HCT116 (cell line): ENCODE results near the gene MOG. TPM values are rescaled to one million over a fixed set of nuclear protein-coding genes. Genes with fewer than 3 reads are reported as not detected.
"Not testable (repeated sequence)": the region's sequence is repeated elsewhere in the genome, so short reads cannot be mapped to it uniquely, and the experiment has no call there.

Source experiments
- ATAC-seq: fragments of 200-7000 bp; cut with Tn5 transposase; 2 replicates; pipeline ENCODE4 v1.9.1; 2020; ENCODE audit warnings: mild to moderate bottlenecking, moderate library complexity
- BruUV-seq: library from RNA; stranded (reverse); fragments of 400-500 nt; replicated peaks from 2 replicates; lab custom pipeline; 2021; lab: Mats Ljungman, UMichigan
- CTCF ChIA-PET: fragments of 300-600 bp; sonication (Branson Sonifier 250); formaldehyde crosslinking; loops from one replicate; lab custom pipeline; 2021; ENCODE audit warnings: antibody characterized with exemption; lab: Charles Lee
- POLR2A ChIA-PET: fragments of 300-600, 350-600 bp; sonication (Branson Sonifier 250); formaldehyde crosslinking; loops from one replicate; lab custom pipeline; 2021; ENCODE audit warnings: antibody characterized with exemption; lab: Charles Lee
- RAD21 ChIA-PET, 2 experiments: fragments of 300-600 bp; sonication (Branson Sonifier 250); formaldehyde crosslinking; loops; one replicate each; lab custom pipeline; 2023; ENCODE audit warnings: low total read pairs in 2 of 2; ENCODE audit not compliant: uncharacterized antibody in 2 of 2, unreplicated experiment in 2 of 2, low non-redundant PET in 1 of 2; lab: Charles Lee
- DNase-seq: peaks from one replicate; pipeline ENCODE4 v3.0.0-alpha.2; 2010; ENCODE audit warnings: low read depth, low spot score
- H2AFZ ChIP-seq: fragments of 200-600 bp; shearing (Covaris generic), sonication (generic); 2 replicates; pipeline ENCODE4 v1.6.1; 2017; ENCODE audit warnings: low read depth, mixed run types, mixed read lengths, antibody characterized with exemption, low read length; ENCODE audit not compliant: poor library complexity, severe bottlenecking
- H3K27ac ChIP-seq: 2 replicates; pipeline ENCODE4 v1.5.1; 2012; ENCODE audit warnings: low read depth, low read length
- H3K27me3 ChIP-seq: fragments of 200-600 bp; sonication (generic); 2 replicates; pipeline ENCODE4 v1.6.1; 2016; ENCODE audit warnings: mixed run types, low read length, mixed read lengths; ENCODE audit not compliant: insufficient read depth
- H3K36me3 ChIP-seq, 2 experiments: fragments of 200-500 bp in 1 of 2; fragments of 200-600 bp in 1 of 2; sonication (Bioruptor generic) in 1 of 2; sonication (generic) in 1 of 2; 2 replicates each; pipeline versions ENCODE4 v1.5.1 to v1.6.1; 2014 to 2016; ENCODE audit warnings: low read length in 2 of 2, inconsistent platforms in 1 of 2, mixed read lengths in 1 of 2, mixed run types in 1 of 2; ENCODE audit not compliant: insufficient read depth in 2 of 2, control insufficient read depth in 1 of 2
- H3K4me1 ChIP-seq, 2 experiments: fragments of 200-600 bp in 1 of 2; sonication (generic) in 1 of 2; 2 replicates each; pipeline versions ENCODE4 v1.5.1 to v1.6.1; 2012 to 2017; ENCODE audit warnings: low read length in 2 of 2, inconsistent platforms in 1 of 2, mild to moderate bottlenecking in 1 of 2, mixed read lengths in 1 of 2, mixed run types in 1 of 2, moderate library complexity in 1 of 2; ENCODE audit not compliant: insufficient read depth in 2 of 2, control insufficient read depth in 1 of 2
- H3K4me2 ChIP-seq: fragments of 200-600 bp; sonication (generic); 2 replicates; pipeline ENCODE4 v1.6.1; 2017; ENCODE audit warnings: mixed run types, low read length, mixed read lengths
- H3K4me3 ChIP-seq, 2 experiments: fragments of 200-600 bp in 1 of 2; sonication (generic) in 1 of 2; replicated peaks in 1 of 2; 2 replicates each; pipeline ENCODE4 v1.5.1; 2011 to 2016; ENCODE audit warnings: low read length in 2 of 2, control low read depth in 1 of 2, low read depth in 1 of 2, mild to moderate bottlenecking in 1 of 2, mixed read lengths in 1 of 2, mixed run types in 1 of 2
- H3K79me2 ChIP-seq: fragments of 200-600 bp; sonication (generic); 2 replicates; pipeline ENCODE4 v1.6.1; 2017; ENCODE audit warnings: mild to moderate bottlenecking, mixed run types, low read length, moderate library complexity, mixed read lengths; ENCODE audit not compliant: insufficient read depth
- H3K9ac ChIP-seq: fragments of 200-600 bp; sonication (generic); 2 replicates; pipeline ENCODE4 v1.6.1; 2016; ENCODE audit warnings: low read length, mixed read lengths
- H3K9me2 ChIP-seq: fragments of 200-600 bp; sonication (generic), shearing (Covaris generic); 2 replicates; pipeline ENCODE4 v1.6.1; 2017; ENCODE audit warnings: mixed run types, mild to moderate bottlenecking, moderate library complexity; ENCODE audit not compliant: insufficient read depth
- H3K9me3 ChIP-seq, 2 experiments: fragments of 200-500 bp in 1 of 2; fragments of 200-600 bp in 1 of 2; sonication (Bioruptor generic) in 1 of 2; sonication (generic) in 1 of 2; 2 replicates each; pipeline ENCODE4 v1.6.1; 2014 to 2017; ENCODE audit warnings: low read length in 2 of 2, mixed read lengths in 2 of 2, inconsistent platforms in 1 of 2, low read depth in 1 of 2, mild to moderate bottlenecking in 1 of 2, mixed run types in 1 of 2, moderate library complexity in 1 of 2; ENCODE audit not compliant: control insufficient read depth in 1 of 2, insufficient read depth in 1 of 2
- H4K20me1 ChIP-seq: fragments of 200-600 bp; sonication (generic), shearing (Covaris generic); 2 replicates; pipeline ENCODE4 v1.6.1; 2017; ENCODE audit warnings: mixed run types, mild to moderate bottlenecking, moderate library complexity; ENCODE audit not compliant: insufficient read depth
- CBX3 ChIP-seq: IDR thresholded peaks from 2 replicates; pipeline ENCODE4 v1.6.1; 2012; ENCODE audit warnings: low read depth
- CEBPB ChIP-seq: IDR thresholded peaks from 2 replicates; pipeline ENCODE4 v1.6.1; 2012; ENCODE audit warnings: low read depth
- EGR1 ChIP-seq: IDR thresholded peaks from 2 replicates; pipeline ENCODE4 v1.6.1; 2012; ENCODE audit warnings: low read depth
- ELF1 ChIP-seq: IDR thresholded peaks from 2 replicates; pipeline ENCODE4 v1.6.1; 2012; ENCODE audit warnings: low read depth, borderline replicate concordance
- EZH2 ChIP-seq: fragments of 200-600 bp; sonication (generic); IDR thresholded peaks from 2 replicates; pipeline ENCODE4 v1.6.1; 2017; ENCODE audit warnings: antibody characterized with exemption, mixed run types
- EZH2phosphoT487 ChIP-seq: fragments of 200-600 bp; IDR thresholded peaks from 2 replicates; pipeline ENCODE4 v1.6.1; 2018; ENCODE audit warnings: antibody characterized with exemption, borderline replicate concordance
- FOSL1 ChIP-seq: IDR thresholded peaks from 2 replicates; pipeline ENCODE4 v1.6.1; 2012; ENCODE audit warnings: low read depth
- JUND ChIP-seq: IDR thresholded peaks from 2 replicates; pipeline ENCODE4 v1.6.1; 2012
- POLR2A ChIP-seq: IDR thresholded peaks from 2 replicates; pipeline ENCODE4 v1.7.0; 2011; ENCODE audit warnings: borderline replicate concordance; ENCODE audit not compliant: insufficient read depth, insufficient read length; ENCODE audit errors: extremely low read depth
- SIN3A ChIP-seq: IDR thresholded peaks from 2 replicates; pipeline ENCODE4 v1.6.1; 2012; ENCODE audit warnings: low read depth
- YY1 ChIP-seq: IDR thresholded peaks from 2 replicates; pipeline ENCODE4 v1.6.1; 2011; ENCODE audit warnings: low read length, low read depth, moderate library complexity, mild to moderate bottlenecking; ENCODE audit not compliant: insufficient replicate concordance; ENCODE audit errors: extremely low read depth
- ZFX ChIP-seq: fragments of 450-650 bp; IDR thresholded peaks from 2 replicates; pipeline ENCODE4 v1.6.1; 2017
- ZNF274 ChIP-seq: fragments of 200-500 bp; sonication (Bioruptor generic); IDR thresholded peaks from 2 replicates; pipeline ENCODE4 v1.6.1; 2014; ENCODE audit warnings: mild to moderate bottlenecking, low read depth, low read length, inconsistent platforms
- intact Hi-C: fragments of 100-400 bp; cut with micrococcal nuclease; formaldehyde crosslinking; loops from 2 replicates; pipeline ENCODE4 v1.10.0; 2022
- total RNA-seq: library from RNA; stranded (reverse); gene quantifications from one replicate; pipeline ENCODE4 v1.2.1, GENCODE V29; 2021; ENCODE audit not compliant: unreplicated experiment
- TF ChIP-seq, protein P1 (sequence below): IDR thresholded peaks from 2 replicates; pipeline ENCODE4 v1.6.1; 2012
- TF ChIP-seq, protein P2 (sequence below), 3 experiments: fragments of 200-600 bp in 1 of 3; sonication (generic) in 1 of 3; IDR thresholded peaks in 2 of 3; conservative IDR thresholded peaks in 1 of 3; 2 replicates each; pipeline ENCODE4 v1.5.1; 2012 to 2017; ENCODE audit warnings: low read depth in 2 of 3, low read length in 2 of 3, antibody characterized with exemption in 1 of 3, borderline replicate concordance in 1 of 3, control low read depth in 1 of 3, mild to moderate bottlenecking in 1 of 3, mixed read lengths in 1 of 3, mixed run types in 1 of 3, moderate library complexity in 1 of 3; ENCODE audit not compliant: insufficient read depth in 1 of 3

MOG gene
- total RNA-seq, 1 experiment from 2014 or later, result not detected

DNA sequence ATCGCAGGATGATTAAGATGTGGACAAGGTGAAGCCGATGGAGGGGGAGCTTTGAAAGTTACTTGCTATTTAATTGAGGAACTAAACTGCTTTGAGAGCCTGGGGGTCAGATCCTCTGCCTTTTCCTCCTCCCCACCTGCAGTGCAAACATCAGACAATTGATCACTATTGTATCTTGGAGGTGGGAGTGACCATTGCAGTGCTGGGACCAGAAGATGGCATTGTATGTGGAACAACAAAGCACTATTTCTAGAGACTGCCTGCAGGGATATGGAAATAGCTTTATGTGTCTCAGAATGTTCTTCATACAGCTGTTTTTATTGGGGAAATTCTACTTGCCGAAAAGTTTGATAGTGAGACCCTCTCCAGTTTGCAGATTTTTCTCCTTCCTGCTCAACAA is 4.2 kb downstream of the MOG start:
- ATAC-seq, result no peak
- H3K9me3 ChIP-seq, result no peaks in the 10 kb centered on the region
- H3K36me3 ChIP-seq, result no peaks in the 10 kb centered on the region
- no peak overlapping the region for H3K9ac ChIP-seq
- no peak for DNase-seq
- no peak overlapping the region for H3K4me2 ChIP-seq
- BruUV-seq, result no TSS peak
- H4K20me1 ChIP-seq, result no peaks in the 10 kb centered on the region
- no peaks in the 10 kb centered on the region for H3K79me2 ChIP-seq
- intact Hi-C loops, result no loop called here
- no peak overlapping the region for H3K27ac ChIP-seq
- RAD21 ChIA-PET, result interaction anchor here in 1 of 2 experiments (0.6 kb wide), 1 partner anchor 90 kb away, joined by 3 read pairs; no protein-coding TSS in a partner anchor
- CTCF ChIA-PET, result interaction anchor here (2.7 to 6.9 kb wide), 2 partner anchors 7 to 11 kb away, joined by 19 to 70 read pairs; no protein-coding TSS in a partner anchor
- TF ChIP-seq JUND (no peak), SIN3A (no peak), YY1 (no peak), CEBPB (no peak), EZH2 (no peak), FOSL1 (no peak), EZH2phosphoT487 (no peak), ZFX (no peak), POLR2A (no peak), ELF1 (no peak), CBX3 (no peak), EGR1 (no peak), ZNF274 (no peak)
- TF ChIP-seq, protein P1, sequence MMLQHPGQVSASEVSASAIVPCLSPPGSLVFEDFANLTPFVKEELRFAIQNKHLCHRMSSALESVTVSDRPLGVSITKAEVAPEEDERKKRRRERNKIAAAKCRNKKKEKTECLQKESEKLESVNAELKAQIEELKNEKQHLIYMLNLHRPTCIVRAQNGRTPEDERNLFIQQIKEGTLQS, result no peak
- TF ChIP-seq, protein P2, sequence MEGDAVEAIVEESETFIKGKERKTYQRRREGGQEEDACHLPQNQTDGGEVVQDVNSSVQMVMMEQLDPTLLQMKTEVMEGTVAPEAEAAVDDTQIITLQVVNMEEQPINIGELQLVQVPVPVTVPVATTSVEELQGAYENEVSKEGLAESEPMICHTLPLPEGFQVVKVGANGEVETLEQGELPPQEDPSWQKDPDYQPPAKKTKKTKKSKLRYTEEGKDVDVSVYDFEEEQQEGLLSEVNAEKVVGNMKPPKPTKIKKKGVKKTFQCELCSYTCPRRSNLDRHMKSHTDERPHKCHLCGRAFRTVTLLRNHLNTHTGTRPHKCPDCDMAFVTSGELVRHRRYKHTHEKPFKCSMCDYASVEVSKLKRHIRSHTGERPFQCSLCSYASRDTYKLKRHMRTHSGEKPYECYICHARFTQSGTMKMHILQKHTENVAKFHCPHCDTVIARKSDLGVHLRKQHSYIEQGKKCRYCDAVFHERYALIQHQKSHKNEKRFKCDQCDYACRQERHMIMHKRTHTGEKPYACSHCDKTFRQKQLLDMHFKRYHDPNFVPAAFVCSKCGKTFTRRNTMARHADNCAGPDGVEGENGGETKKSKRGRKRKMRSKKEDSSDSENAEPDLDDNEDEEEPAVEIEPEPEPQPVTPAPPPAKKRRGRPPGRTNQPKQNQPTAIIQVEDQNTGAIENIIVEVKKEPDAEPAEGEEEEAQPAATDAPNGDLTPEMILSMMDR (IDR thresholded peaks at IDR 0.05 in 2 of 3, conservative IDR thresholded peaks at IDR 0.05 in 1 of 3; ENCODE audit: borderline replicate concordance in 1 of 3, insufficient read depth in 1 of 3, low read depth in 2 of 3, low read length in 2 of 3), result no peak
- TF ChIP-seq, all 23 proteins: peak for 0
- Histone ChIP-seq H3K27me3 (no peaks in the 10 kb centered on the region), H3K9me2 (no peaks in the 10 kb centered on the region), H2AFZ (no peak overlapping the region), H3K4me1 (no peaks in the 10 kb centered on the region), H3K4me3 (no peak overlapping the region)
- POLR2A ChIA-PET, result no interaction called here

DNA sequence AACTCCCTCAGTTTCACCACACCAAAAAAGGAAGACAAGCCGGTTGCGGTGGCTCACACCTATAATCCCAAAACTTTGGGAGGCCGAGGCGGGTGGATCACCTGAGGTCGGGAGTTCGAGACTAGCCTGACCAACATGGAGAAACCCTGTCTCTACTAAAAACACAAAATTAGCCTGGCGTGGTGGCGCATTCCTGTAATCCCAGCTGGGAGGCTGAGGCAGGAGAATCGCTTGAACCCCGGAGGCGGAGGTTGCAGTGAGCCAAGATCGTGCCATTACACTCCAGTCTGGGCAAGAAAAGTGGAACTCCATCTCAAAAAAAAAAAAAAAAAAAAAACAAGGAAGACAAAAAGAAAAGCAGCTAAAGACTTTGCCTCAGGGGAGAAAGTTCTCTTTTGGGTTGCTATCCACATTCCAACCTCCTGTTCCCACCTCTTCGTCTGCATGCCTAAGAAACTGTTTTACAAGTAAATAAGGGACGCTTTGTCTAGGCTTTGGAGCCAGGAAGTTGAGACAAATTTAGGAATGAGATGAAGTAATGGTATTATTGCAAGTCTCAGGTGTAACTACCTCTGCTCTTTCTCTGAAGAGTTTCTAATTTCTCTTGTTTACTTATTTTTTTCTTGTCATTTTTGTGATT is 4.7 kb downstream of the MOG start:
- intact Hi-C loops, H4K20me1 ChIP-seq, DNase-seq, H3K36me3 ChIP-seq, H3K79me2 ChIP-seq, POLR2A ChIA-PET, H3K27me3 ChIP-seq, H3K9ac ChIP-seq, H3K9me3 ChIP-seq, H3K27ac ChIP-seq, H3K9me2 ChIP-seq, H3K4me3 ChIP-seq, BruUV-seq, H2AFZ ChIP-seq, H3K4me2 ChIP-seq, H3K4me1 ChIP-seq, ATAC-seq, RAD21 ChIA-PET: not testable (repeated sequence)
- CTCF ChIA-PET, result interaction anchor here (2.7 to 6.9 kb wide), 2 partner anchors 8 to 11 kb away, joined by 19 to 70 read pairs; no protein-coding TSS in a partner anchor
